Ascending aorta (tissue), 2 donors: ENCODE measurements around the gene PTK6. TPM values are rescaled to one million over a fixed set of nuclear protein-coding genes. Genes with fewer than 3 reads are reported as not detected.

ENCODE experiments used
- DNase-seq, 2 donors: peaks; one replicate each; pipeline ENCODE4 v3.0.0-alpha.2; 2019; ENCODE audit warnings: low spot score in 2 of 2
- H3K27ac ChIP-seq, 2 donors: fragments of 200-600 bp; sonication (generic); one replicate each; pipeline ENCODE4 v1.5.1; 2016 to 2017; ENCODE audit warnings: mild to moderate bottlenecking in 1 of 2
- H3K27me3 ChIP-seq: fragments of 200-600 bp; sonication (generic); one replicate; pipeline ENCODE4 v1.5.1; 2017
- H3K36me3 ChIP-seq, 2 donors: fragments of 200-600 bp; sonication (generic); one replicate each; pipeline ENCODE4 v1.5.1; 2016
- H3K4me1 ChIP-seq, 2 donors: fragments of 200-600 bp; sonication (generic); one replicate each; pipeline ENCODE4 v1.5.1; 2016 to 2017; ENCODE audit warnings: mild to moderate bottlenecking in 1 of 2
- H3K4me3 ChIP-seq, 2 donors: fragments of 200-600 bp; sonication (generic); one replicate each; pipeline ENCODE4 v1.5.1; 2016 to 2017; ENCODE audit warnings: mild to moderate bottlenecking in 1 of 2
- H3K9me3 ChIP-seq, 2 donors: fragments of 200-600 bp; sonication (generic); one replicate each; pipeline ENCODE4 v1.5.1; 2016
- intact Hi-C: fragments of 100-400 bp; cut with DNase I; formaldehyde crosslinking; loops from one replicate; pipeline ENCODE4 v1.15.1; 2023
- total RNA-seq: library from RNA; depleted of rRNA; stranded (reverse); fragments of >200 nt; gene quantifications from one replicate; pipeline ENCODE4 v1.1.0, GENCODE V29; 2016
- TF ChIP-seq, protein P1 (sequence below), 3 experiments: fragments of 200-600 bp in 2 of 3; fragments of 450-650 bp in 1 of 3; sonication (generic) in 2 of 3; IDR thresholded peaks; one replicate each; pipeline ENCODE4 v1.5.1; 2016 to 2019; ENCODE audit warnings: antibody characterized with exemption in 3 of 3, mild to moderate bottlenecking in 1 of 3, moderate library complexity in 1 of 3

Gene PTK6
- total RNA-seq, 1 donor from 2014 or later, result not detected

GRCh38 chr20:63534427-63534830 lies 2.7 kb downstream of the PTK6 start:
- H3K4me1 ChIP-seq, result peaks cover 0 to 2% of the 10 kb centered on the region in 2 donors
- no peaks in the 10 kb centered on the region for H3K9me3 ChIP-seq
- no peak for DNase-seq
- TF ChIP-seq, protein P1, sequence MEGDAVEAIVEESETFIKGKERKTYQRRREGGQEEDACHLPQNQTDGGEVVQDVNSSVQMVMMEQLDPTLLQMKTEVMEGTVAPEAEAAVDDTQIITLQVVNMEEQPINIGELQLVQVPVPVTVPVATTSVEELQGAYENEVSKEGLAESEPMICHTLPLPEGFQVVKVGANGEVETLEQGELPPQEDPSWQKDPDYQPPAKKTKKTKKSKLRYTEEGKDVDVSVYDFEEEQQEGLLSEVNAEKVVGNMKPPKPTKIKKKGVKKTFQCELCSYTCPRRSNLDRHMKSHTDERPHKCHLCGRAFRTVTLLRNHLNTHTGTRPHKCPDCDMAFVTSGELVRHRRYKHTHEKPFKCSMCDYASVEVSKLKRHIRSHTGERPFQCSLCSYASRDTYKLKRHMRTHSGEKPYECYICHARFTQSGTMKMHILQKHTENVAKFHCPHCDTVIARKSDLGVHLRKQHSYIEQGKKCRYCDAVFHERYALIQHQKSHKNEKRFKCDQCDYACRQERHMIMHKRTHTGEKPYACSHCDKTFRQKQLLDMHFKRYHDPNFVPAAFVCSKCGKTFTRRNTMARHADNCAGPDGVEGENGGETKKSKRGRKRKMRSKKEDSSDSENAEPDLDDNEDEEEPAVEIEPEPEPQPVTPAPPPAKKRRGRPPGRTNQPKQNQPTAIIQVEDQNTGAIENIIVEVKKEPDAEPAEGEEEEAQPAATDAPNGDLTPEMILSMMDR (IDR thresholded peaks at IDR 0.05), result no peak
- H3K36me3 ChIP-seq, result no peaks in the 10 kb centered on the region
- H3K27me3 ChIP-seq, result peaks cover 8% of the 10 kb centered on the region
- H3K4me3 ChIP-seq, result no peak overlapping the region
- H3K27ac ChIP-seq, result no peak overlapping the region
- intact Hi-C loops, result no loop called here

GRCh38 chr20:63533871-63534393 lies 3.2 kb downstream of the PTK6 start:
- intact Hi-C loops, result no loop called here
- no peak overlapping the region for H3K27ac ChIP-seq
- DNase-seq, result no peak
- no peaks in the 10 kb centered on the region for H3K36me3 ChIP-seq
- H3K27me3 ChIP-seq, result peaks cover 8% of the 10 kb centered on the region
- no peak overlapping the region for H3K4me3 ChIP-seq
- TF ChIP-seq, protein P1 (IDR thresholded peaks at IDR 0.05), result no peak
- H3K9me3 ChIP-seq, result no peaks in the 10 kb centered on the region
- peaks cover 0 to 2% of the 10 kb centered on the region in 2 donors for H3K4me1 ChIP-seq

- intact Hi-C loops, result no loop called here
Observed at GRCh38 chr20:63533388-63533787, 3.8 kb downstream of the PTK6 start.

DNA sequence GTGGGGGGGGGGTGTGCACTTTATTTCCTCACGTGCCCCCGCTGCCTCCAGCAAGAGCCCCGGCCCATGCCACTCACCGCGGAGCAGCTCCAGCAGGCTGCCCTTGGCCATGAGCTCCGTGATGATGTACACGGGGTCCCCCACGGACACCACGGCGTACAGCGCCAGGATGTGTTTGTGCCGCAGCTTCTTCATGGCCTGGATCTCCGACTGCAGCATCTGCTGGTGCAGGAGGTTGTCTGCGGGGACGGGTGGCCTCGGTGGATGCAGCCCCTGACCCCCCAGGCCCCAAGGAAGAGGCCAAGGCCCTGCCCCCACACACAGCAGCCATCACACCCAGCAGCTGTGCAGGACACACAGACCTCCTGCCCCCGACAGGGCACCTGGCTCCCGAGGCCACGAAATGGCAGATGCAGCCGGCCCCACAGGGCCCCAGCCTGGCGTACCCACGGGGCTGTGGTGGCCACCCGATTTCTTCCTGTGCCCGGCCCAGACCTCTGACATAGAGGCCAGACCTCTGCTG lies 4.7 kb downstream of the PTK6 start:
- Histone ChIP-seq H3K27ac (no peak overlapping the region), H3K27me3 (peaks cover 8% of the 10 kb centered on the region), H3K9me3 (no peaks in the 10 kb centered on the region), H3K4me3 (no peak overlapping the region), H3K4me1 (peaks cover 0 to 2% of the 10 kb centered on the region in 2 donors), H3K36me3 (no peaks in the 10 kb centered on the region)
- TF ChIP-seq, protein P1 (IDR thresholded peaks at IDR 0.05), result no peak
- no peak for DNase-seq
- intact Hi-C loops, result no loop called here

More at GRCh38 chr20:63533388-63533787, 3.8 kb downstream of the PTK6 start:
- H3K4me3 ChIP-seq, result no peak overlapping the region
- peaks cover 8% of the 10 kb centered on the region for H3K27me3 ChIP-seq
- no peak overlapping the region for H3K27ac ChIP-seq
- H3K4me1 ChIP-seq, result peaks cover 0 to 2% of the 10 kb centered on the region in 2 donors
- TF ChIP-seq, protein P1 (IDR thresholded peaks at IDR 0.05), result no peak
- H3K9me3 ChIP-seq, result no peaks in the 10 kb centered on the region
- no peaks in the 10 kb centered on the region for H3K36me3 ChIP-seq
- DNase-seq, result no peak

- intact Hi-C loops, result no loop called here
- peaks cover 0 to 2% of the 10 kb centered on the region in 2 donors for H3K4me1 ChIP-seq
- peaks cover 7% of the 10 kb centered on the region for H3K27me3 ChIP-seq
- no peak for DNase-seq
- no peaks in the 10 kb centered on the region for H3K9me3 ChIP-seq
- no peak overlapping the region for H3K27ac ChIP-seq
- no peak overlapping the region for H3K4me3 ChIP-seq
- H3K36me3 ChIP-seq, result no peaks in the 10 kb centered on the region
- TF ChIP-seq, protein P1 (IDR thresholded peaks at IDR 0.05), result no peak
Observed at GRCh38 chr20:63531686-63532448, 5.3 kb downstream of the PTK6 start.
